HG03571 (cell line): ENCODE data around the gene PLXDC2.

Experiments used
- ATAC-seq: cut with Tn5 transposase; IDR thresholded peaks from one replicate; pipeline ENCODE4 v1.9.1; 2021; ENCODE audit not compliant: unreplicated experiment

PLXDC2 gene

GRCh38 chr10:19935176-19935575, 118.9 kb downstream of the PLXDC2 start:
- ATAC-seq: no peak

GRCh38 chr10:19936289-19936688, 120.1 kb downstream of the PLXDC2 start:
- no peak for ATAC-seq

- ATAC-seq: no peak
Measured at GRCh38 chr10:19937989-19938388, 121.8 kb downstream of the PLXDC2 start.

- no peak for ATAC-seq
Measured at GRCh38 chr10:19941206-19941880, 125.1 kb downstream of the PLXDC2 start.

- ATAC-seq: no peak
Measured at GRCh38 chr10:19944911-19945663, 128.9 kb downstream of the PLXDC2 start.

- ATAC-seq: no peak
Measured at GRCh38 chr10:19946245-19946644, 130.0 kb downstream of the PLXDC2 start.

- ATAC-seq: peak; percentile 63
Measured at GRCh38 chr10:19946791-19947190, 130.6 kb downstream of the PLXDC2 start.

GRCh38 chr10:19947215-19947614, 131.0 kb downstream of the PLXDC2 start:
- ATAC-seq: peak; percentile 19

- peak; percentile 70 for ATAC-seq
Measured at GRCh38 chr10:19947656-19948055, 131.4 kb downstream of the PLXDC2 start.

- no peak for ATAC-seq
Measured at GRCh38 chr10:19952224-19953010, 136.2 kb downstream of the PLXDC2 start.

GRCh38 chr10:19954601-19955000, 138.4 kb downstream of the PLXDC2 start:
- no peak for ATAC-seq

- no peak for ATAC-seq
Measured at GRCh38 chr10:19956516-19957032, 140.3 kb downstream of the PLXDC2 start.

- ATAC-seq: peak; percentile 97
Measured at GRCh38 chr10:19958787-19959186, 142.6 kb downstream of the PLXDC2 start.

- ATAC-seq: no peak
Measured at GRCh38 chr10:19961076-19962053, 145.1 kb downstream of the PLXDC2 start.

- ATAC-seq: no peak
Measured at GRCh38 chr10:19964625-19965024, 148.4 kb downstream of the PLXDC2 start.

- no peak for ATAC-seq
Measured at GRCh38 chr10:19966751-19967150, 150.5 kb downstream of the PLXDC2 start.

- ATAC-seq: no peak
Measured at GRCh38 chr10:19967981-19968380, 151.7 kb downstream of the PLXDC2 start.

- ATAC-seq: no peak
Measured at GRCh38 chr10:19968745-19969144, 152.5 kb downstream of the PLXDC2 start.

GRCh38 chr10:19970256-19970655, 154.0 kb downstream of the PLXDC2 start:
- ATAC-seq: no peak

GRCh38 chr10:19970717-19971116, 154.5 kb downstream of the PLXDC2 start:
- ATAC-seq: no peak
